OCI-LY1 (cell line): ENCODE measurements around the gene KMT2A.

Source experiments
- EZH2 ChIP-seq: fragments of 200-600 bp; sonication (generic), shearing (Covaris generic); IDR thresholded peaks from 2 replicates; pipeline ENCODE4 v1.8.0; 2017; ENCODE audit warnings: borderline replicate concordance, mixed run types, mild to moderate bottlenecking, antibody characterized with exemption, low read length, moderate library complexity, mixed read lengths
- TF ChIP-seq, protein P1 (sequence below): fragments of 200-600 bp; sonication (generic), shearing (Covaris generic); IDR thresholded peaks from 2 replicates; pipeline ENCODE4 v1.5.1; 2017; ENCODE audit warnings: mild to moderate bottlenecking, antibody characterized with exemption, low read length, moderate library complexity, mixed read lengths

- TF ChIP-seq, protein P1, sequence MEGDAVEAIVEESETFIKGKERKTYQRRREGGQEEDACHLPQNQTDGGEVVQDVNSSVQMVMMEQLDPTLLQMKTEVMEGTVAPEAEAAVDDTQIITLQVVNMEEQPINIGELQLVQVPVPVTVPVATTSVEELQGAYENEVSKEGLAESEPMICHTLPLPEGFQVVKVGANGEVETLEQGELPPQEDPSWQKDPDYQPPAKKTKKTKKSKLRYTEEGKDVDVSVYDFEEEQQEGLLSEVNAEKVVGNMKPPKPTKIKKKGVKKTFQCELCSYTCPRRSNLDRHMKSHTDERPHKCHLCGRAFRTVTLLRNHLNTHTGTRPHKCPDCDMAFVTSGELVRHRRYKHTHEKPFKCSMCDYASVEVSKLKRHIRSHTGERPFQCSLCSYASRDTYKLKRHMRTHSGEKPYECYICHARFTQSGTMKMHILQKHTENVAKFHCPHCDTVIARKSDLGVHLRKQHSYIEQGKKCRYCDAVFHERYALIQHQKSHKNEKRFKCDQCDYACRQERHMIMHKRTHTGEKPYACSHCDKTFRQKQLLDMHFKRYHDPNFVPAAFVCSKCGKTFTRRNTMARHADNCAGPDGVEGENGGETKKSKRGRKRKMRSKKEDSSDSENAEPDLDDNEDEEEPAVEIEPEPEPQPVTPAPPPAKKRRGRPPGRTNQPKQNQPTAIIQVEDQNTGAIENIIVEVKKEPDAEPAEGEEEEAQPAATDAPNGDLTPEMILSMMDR, result no peak
- no peak for TF ChIP-seq EZH2
These were observed 29.6 kb upstream of the KMT2A start for GRCh38 chr11:118406599-118407166.
